ENCODE measurements around the gene VIT.

- TF ChIP-seq GABPA (IDR thresholded peaks at IDR 0.05 in 1 of 2, conservative IDR thresholded peaks at IDR 0.05 in 1 of 2) (no peak), RAD21 (IDR thresholded peaks at IDR 0.05) (no peak), EGR1 (IDR thresholded peaks at IDR 0.05; ENCODE audit: low read depth in 2 of 2) (no peak), CTCF (IDR thresholded peaks at IDR 0.05; ENCODE audit: low read depth, low read length, missing input control) (no peak), RXRA (IDR thresholded peaks at IDR 0.05) (no peak), YY1 (IDR thresholded peaks at IDR 0.05) (no peak), HNF4A (conservative IDR thresholded peaks at IDR 0.05) (no peak), HNF4G (IDR thresholded peaks at IDR 0.05) (no peak), TAF1 (conservative IDR thresholded peaks at IDR 0.05) (no peak), SP1 (IDR thresholded peaks at IDR 0.05) (no peak)
- TF ChIP-seq, protein P1, sequence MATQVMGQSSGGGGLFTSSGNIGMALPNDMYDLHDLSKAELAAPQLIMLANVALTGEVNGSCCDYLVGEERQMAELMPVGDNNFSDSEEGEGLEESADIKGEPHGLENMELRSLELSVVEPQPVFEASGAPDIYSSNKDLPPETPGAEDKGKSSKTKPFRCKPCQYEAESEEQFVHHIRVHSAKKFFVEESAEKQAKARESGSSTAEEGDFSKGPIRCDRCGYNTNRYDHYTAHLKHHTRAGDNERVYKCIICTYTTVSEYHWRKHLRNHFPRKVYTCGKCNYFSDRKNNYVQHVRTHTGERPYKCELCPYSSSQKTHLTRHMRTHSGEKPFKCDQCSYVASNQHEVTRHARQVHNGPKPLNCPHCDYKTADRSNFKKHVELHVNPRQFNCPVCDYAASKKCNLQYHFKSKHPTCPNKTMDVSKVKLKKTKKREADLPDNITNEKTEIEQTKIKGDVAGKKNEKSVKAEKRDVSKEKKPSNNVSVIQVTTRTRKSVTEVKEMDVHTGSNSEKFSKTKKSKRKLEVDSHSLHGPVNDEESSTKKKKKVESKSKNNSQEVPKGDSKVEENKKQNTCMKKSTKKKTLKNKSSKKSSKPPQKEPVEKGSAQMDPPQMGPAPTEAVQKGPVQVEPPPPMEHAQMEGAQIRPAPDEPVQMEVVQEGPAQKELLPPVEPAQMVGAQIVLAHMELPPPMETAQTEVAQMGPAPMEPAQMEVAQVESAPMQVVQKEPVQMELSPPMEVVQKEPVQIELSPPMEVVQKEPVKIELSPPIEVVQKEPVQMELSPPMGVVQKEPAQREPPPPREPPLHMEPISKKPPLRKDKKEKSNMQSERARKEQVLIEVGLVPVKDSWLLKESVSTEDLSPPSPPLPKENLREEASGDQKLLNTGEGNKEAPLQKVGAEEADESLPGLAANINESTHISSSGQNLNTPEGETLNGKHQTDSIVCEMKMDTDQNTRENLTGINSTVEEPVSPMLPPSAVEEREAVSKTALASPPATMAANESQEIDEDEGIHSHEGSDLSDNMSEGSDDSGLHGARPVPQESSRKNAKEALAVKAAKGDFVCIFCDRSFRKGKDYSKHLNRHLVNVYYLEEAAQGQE (IDR thresholded peaks at IDR 0.05): no peak
- TF ChIP-seq, protein P2, sequence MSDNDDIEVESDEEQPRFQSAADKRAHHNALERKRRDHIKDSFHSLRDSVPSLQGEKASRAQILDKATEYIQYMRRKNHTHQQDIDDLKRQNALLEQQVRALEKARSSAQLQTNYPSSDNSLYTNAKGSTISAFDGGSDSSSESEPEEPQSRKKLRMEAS (IDR thresholded peaks at IDR 0.05): no peak
- TF ChIP-seq, protein P3, sequence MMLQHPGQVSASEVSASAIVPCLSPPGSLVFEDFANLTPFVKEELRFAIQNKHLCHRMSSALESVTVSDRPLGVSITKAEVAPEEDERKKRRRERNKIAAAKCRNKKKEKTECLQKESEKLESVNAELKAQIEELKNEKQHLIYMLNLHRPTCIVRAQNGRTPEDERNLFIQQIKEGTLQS (IDR thresholded peaks at IDR 0.05): no peak
Observed at GRCh38 chr2:36683002-36683401, 13.5 kb upstream of the VIT start.

All from liver (tissue), 3 donors.